ENCODE data around the gene CRY2. TPM values are rescaled to one million over a fixed set of nuclear protein-coding genes. Genes with fewer than 3 reads are reported as not detected.

CRY2 gene
- total and polyA plus RNA-seq, 2 donors (not counting 1 experiment from before 2014, with no cell fraction given), result 8.3 to 21.5 TPM

DNA sequence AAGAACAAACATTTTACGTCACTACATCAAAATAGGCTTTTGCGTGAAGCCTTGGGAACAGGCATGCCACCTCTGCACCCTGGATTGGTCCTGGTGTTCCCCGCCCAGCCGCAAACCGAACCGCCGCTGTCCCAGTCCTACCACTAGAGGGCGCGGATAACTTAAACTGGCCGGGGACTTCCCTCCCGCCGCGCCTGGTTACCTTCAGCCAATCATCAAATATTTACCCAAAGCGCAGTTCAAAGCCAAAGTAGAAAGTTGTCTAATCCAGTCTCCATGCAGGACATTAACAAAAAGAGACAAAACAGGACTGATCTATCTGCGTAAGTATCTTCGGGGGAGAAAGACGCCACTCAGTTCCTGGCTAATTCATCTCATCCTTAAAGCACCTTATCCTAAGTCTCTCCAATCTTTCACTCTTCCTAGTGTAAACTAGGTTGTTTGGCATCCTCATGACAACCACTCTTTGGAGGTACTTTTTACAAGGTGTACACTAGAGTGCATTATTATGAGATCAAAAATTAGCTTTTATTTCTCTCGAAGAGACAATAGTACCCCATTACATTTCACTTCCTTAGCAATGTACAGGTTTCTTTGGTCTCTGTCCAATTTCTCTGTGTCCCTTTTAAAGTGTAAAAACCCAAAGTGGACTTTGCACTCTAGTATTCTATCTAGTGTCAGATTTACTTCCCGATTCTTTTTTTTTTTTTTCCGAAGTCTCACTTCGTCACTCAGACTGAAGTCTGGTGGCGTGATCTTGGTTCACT is 3.9 kb upstream of the CRY2 start:
- Histone ChIP-seq H2AFZ (ENCODE audit: low read length) (peak overlapping the region; percentile 75), H3K4me3 (replicated peaks in 1 of 4; ENCODE audit: control extremely low read depth in 1 of 4, insufficient read depth in 1 of 4, low read depth in 3 of 4, low read length in 4 of 4) (peak overlapping the region in 1 of 4 experiments; percentile 1), H3K4me2 (ENCODE audit: extremely low read depth, insufficient read depth, low read length) (peak overlapping the region; percentile 81), H3K9me3 (ENCODE audit: control insufficient read depth, insufficient read depth, low read depth, low read length) (no peaks in the 10 kb centered on the region), H3K4me1 (ENCODE audit: control insufficient read depth, extremely low read depth, insufficient read depth, low read length) (peaks cover 8% of the 10 kb centered on the region), H3K9ac (ENCODE audit: insufficient read depth, low read length) (no peak overlapping the region), H3K27ac (ENCODE audit: insufficient read depth, low read length) (peak overlapping the region; percentile 8), H4K20me1 (ENCODE audit: control insufficient read depth, extremely low read depth, insufficient read depth, low read length) (no peaks in the 10 kb centered on the region), H3K27me3 (ENCODE audit: control insufficient read depth, insufficient read depth, low read length) (peaks cover 6% of the 10 kb centered on the region), H3K36me3 (ENCODE audit: control insufficient read depth, insufficient read depth, low read length) (no peaks in the 10 kb centered on the region), H3K79me2 (ENCODE audit: control insufficient read depth, insufficient read depth, low read length) (peaks cover 4% of the 10 kb centered on the region)
- peak; percentile 80 to 87 for DNase-seq (ENCODE audit: low read depth in 2 of 2)
- TF ChIP-seq, protein P1, sequence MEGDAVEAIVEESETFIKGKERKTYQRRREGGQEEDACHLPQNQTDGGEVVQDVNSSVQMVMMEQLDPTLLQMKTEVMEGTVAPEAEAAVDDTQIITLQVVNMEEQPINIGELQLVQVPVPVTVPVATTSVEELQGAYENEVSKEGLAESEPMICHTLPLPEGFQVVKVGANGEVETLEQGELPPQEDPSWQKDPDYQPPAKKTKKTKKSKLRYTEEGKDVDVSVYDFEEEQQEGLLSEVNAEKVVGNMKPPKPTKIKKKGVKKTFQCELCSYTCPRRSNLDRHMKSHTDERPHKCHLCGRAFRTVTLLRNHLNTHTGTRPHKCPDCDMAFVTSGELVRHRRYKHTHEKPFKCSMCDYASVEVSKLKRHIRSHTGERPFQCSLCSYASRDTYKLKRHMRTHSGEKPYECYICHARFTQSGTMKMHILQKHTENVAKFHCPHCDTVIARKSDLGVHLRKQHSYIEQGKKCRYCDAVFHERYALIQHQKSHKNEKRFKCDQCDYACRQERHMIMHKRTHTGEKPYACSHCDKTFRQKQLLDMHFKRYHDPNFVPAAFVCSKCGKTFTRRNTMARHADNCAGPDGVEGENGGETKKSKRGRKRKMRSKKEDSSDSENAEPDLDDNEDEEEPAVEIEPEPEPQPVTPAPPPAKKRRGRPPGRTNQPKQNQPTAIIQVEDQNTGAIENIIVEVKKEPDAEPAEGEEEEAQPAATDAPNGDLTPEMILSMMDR (conservative IDR thresholded peaks at IDR 0.05 in 1 of 2, IDR thresholded peaks at IDR 0.05 in 1 of 2; ENCODE audit: low read depth in 1 of 2, low read length in 2 of 2), result peak; percentile 89 to 92
- TF ChIP-seq EZH2 (IDR thresholded peaks at IDR 0.05; ENCODE audit: low read length, missing control alignments), result no peak

DNA sequence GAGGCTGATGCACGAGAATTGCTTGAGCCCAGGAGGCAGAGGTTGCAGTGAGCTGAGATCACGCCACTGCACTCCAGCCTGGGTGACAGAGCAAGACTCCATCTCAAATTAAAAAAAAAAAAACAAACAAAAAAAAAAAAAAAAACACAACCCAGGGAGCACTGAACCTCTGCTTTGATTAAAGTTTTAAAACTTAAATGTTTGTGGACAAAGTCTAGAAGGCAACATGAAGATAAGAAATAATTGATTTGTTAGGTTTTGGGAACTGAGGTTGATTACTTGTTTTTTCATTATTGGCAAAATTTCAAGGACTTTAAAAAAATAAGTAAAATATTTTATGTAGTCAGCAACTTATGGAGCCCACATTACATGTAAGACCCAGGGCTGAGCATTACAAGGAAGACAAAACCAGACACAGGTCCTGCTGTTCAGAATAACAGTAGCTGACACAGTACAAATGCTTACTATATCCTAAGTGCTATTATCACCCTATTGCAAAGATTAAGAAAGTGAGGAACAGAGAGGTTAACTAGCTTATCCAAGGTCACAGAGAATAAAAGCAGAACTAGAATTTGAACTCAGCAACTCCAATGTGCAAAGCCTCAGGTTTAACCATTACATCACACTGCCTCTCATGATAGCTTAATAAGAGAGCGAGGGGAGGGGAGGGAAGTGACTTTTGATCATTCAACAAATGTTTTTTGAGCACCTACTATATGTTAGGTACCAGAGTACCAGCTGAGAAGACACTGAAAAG is 2.3 kb upstream of the CRY2 start:
- H3K4me3 ChIP-seq (replicated peaks in 1 of 4; ENCODE audit: control extremely low read depth in 1 of 4, insufficient read depth in 1 of 4, low read depth in 3 of 4, low read length in 4 of 4), result no peak overlapping the region
- peaks cover 13% of the 10 kb centered on the region for H3K79me2 ChIP-seq (ENCODE audit: control insufficient read depth, insufficient read depth, low read length)
- H3K27ac ChIP-seq (ENCODE audit: insufficient read depth, low read length), result no peak overlapping the region
- H3K9me3 ChIP-seq (ENCODE audit: control insufficient read depth, insufficient read depth, low read depth, low read length), result no peaks in the 10 kb centered on the region
- H3K27me3 ChIP-seq (ENCODE audit: control insufficient read depth, insufficient read depth, low read length), result peaks cover 6% of the 10 kb centered on the region
- no peak overlapping the region for H3K9ac ChIP-seq (ENCODE audit: insufficient read depth, low read length)
- no peak overlapping the region for H3K4me2 ChIP-seq (ENCODE audit: extremely low read depth, insufficient read depth, low read length)
- no peak for DNase-seq (ENCODE audit: low read depth in 2 of 2)
- H3K36me3 ChIP-seq (ENCODE audit: control insufficient read depth, insufficient read depth, low read length), result no peaks in the 10 kb centered on the region
- TF ChIP-seq EZH2 (IDR thresholded peaks at IDR 0.05; ENCODE audit: low read length, missing control alignments), result no peak
- TF ChIP-seq, protein P1 (conservative IDR thresholded peaks at IDR 0.05 in 1 of 2, IDR thresholded peaks at IDR 0.05 in 1 of 2; ENCODE audit: low read depth in 1 of 2, low read length in 2 of 2), result no peak
- no peak overlapping the region for H2AFZ ChIP-seq (ENCODE audit: low read length)
- H4K20me1 ChIP-seq (ENCODE audit: control insufficient read depth, extremely low read depth, insufficient read depth, low read length), result no peaks in the 10 kb centered on the region
- H3K4me1 ChIP-seq (ENCODE audit: control insufficient read depth, extremely low read depth, insufficient read depth, low read length), result peaks cover 8% of the 10 kb centered on the region

DNA sequence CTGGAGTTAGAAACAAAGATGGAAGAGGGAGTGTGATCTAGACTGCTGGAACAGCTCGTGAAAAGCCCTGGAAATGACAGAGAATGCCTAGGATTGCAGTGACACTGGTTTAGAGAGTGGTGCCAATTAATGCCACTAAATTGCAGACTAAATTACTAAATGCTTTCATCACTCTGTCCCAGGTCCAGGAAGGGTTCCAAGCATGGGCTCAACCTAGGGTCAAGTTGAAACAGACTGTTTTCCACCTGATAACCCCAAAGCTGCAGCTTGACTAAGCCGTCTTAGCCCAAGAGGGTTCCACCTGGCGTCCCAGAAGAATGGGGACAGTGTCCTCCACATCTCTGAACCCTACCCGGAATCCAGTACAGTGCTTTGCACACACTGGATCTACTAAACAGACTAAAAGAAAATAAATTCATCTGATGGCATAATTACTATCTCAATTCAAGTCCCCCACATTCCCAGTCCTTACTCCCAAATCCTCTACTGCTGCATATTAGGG is 1.1 kb upstream of the CRY2 start:
- no peak for DNase-seq (ENCODE audit: low read depth in 2 of 2)
- no peak overlapping the region for H3K9ac ChIP-seq (ENCODE audit: insufficient read depth, low read length)
- TF ChIP-seq, protein P1 (conservative IDR thresholded peaks at IDR 0.05 in 1 of 2, IDR thresholded peaks at IDR 0.05 in 1 of 2; ENCODE audit: low read depth in 1 of 2, low read length in 2 of 2), result no peak
- no peak for TF ChIP-seq EZH2 (IDR thresholded peaks at IDR 0.05; ENCODE audit: low read length, missing control alignments)
- H3K4me3 ChIP-seq (replicated peaks in 1 of 4; ENCODE audit: control extremely low read depth in 1 of 4, insufficient read depth in 1 of 4, low read depth in 3 of 4, low read length in 4 of 4), result no peak overlapping the region
- no peaks in the 10 kb centered on the region for H4K20me1 ChIP-seq (ENCODE audit: control insufficient read depth, extremely low read depth, insufficient read depth, low read length)
- peaks cover 22% of the 10 kb centered on the region for H3K79me2 ChIP-seq (ENCODE audit: control insufficient read depth, insufficient read depth, low read length)
- peak overlapping the region; percentile 66 for H3K27ac ChIP-seq (ENCODE audit: insufficient read depth, low read length)
- peak overlapping the region; percentile 48 for H3K4me2 ChIP-seq (ENCODE audit: extremely low read depth, insufficient read depth, low read length)
- no peak overlapping the region for H2AFZ ChIP-seq (ENCODE audit: low read length)
- H3K9me3 ChIP-seq (ENCODE audit: control insufficient read depth, insufficient read depth, low read depth, low read length), result no peaks in the 10 kb centered on the region
- H3K36me3 ChIP-seq (ENCODE audit: control insufficient read depth, insufficient read depth, low read length), result no peaks in the 10 kb centered on the region
- H3K27me3 ChIP-seq (ENCODE audit: control insufficient read depth, insufficient read depth, low read length), result peaks cover 6% of the 10 kb centered on the region
- H3K4me1 ChIP-seq (ENCODE audit: control insufficient read depth, extremely low read depth, insufficient read depth, low read length), result peaks cover 14% of the 10 kb centered on the region

Measured in fibroblast of lung (primary cell).